H1 (cell line): ENCODE data around the gene SORCS3. TPM values are rescaled to one million over a fixed set of nuclear protein-coding genes. Genes with fewer than 3 reads are reported as not detected.

Source experiments
- CTCF ChIA-PET: fragments of 300-600 bp; sonication (Branson Sonifier 250); formaldehyde crosslinking; loops from one replicate; lab custom pipeline; 2021; ENCODE audit not compliant: partially characterized antibody; lab: Charles Lee
- POLR2A ChIA-PET: fragments of 300-600 bp; sonication (Branson Sonifier 250); formaldehyde crosslinking; loops from one replicate; lab custom pipeline; 2021; ENCODE audit warnings: inconsistent platforms; ENCODE audit not compliant: partially characterized antibody; lab: Charles Lee
- DNase-seq, 2 experiments: peaks; one replicate each; pipeline versions ENCODE4 v3.0.0 to v3.0.0-alpha.2; 2010 to 2022; ENCODE audit warnings: low spot score in 2 of 2, low read depth in 1 of 2, mixed read lengths in 1 of 2
- FAIRE-seq: peaks from 2 replicates; lab custom pipeline; 2011; peaks lifted over from hg19 to GRCh38; lab: Jason Lieb, UNC
- H2AFZ ChIP-seq: 2 replicates; pipeline ENCODE4 v1.8.1; 2012; ENCODE audit warnings: low read length, inconsistent platforms
- H2AK5ac ChIP-seq: 2 replicates; pipeline ENCODE4 v1.6.1; 2013; ENCODE audit warnings: low read depth, low read length
- H2BK120ac ChIP-seq: replicated peaks from 2 replicates; pipeline ENCODE3; 2013; ENCODE audit warnings: low read depth, low read length, inconsistent platforms
- H2BK12ac ChIP-seq: 2 replicates; pipeline ENCODE4 v1.6.1; 2013; ENCODE audit warnings: low read depth, low read length
- H2BK15ac ChIP-seq: 2 replicates; pipeline ENCODE4 v1.6.1; 2013; ENCODE audit warnings: low read length
- H2BK20ac ChIP-seq: 2 replicates; pipeline ENCODE4 v1.6.1; 2013; ENCODE audit warnings: low read length
- H2BK5ac ChIP-seq: 2 replicates; pipeline ENCODE4 v1.6.1; 2013; ENCODE audit warnings: low read depth, low read length
- H3K14ac ChIP-seq: 2 replicates; pipeline ENCODE4 v1.6.1; 2013; ENCODE audit warnings: inconsistent platforms; ENCODE audit not compliant: insufficient read length
- H3K18ac ChIP-seq: 2 replicates; pipeline ENCODE4 v1.6.1; 2013; ENCODE audit warnings: low read length; ENCODE audit errors: extremely low read depth
- H3K23ac ChIP-seq: 2 replicates; pipeline ENCODE4 v1.6.1; 2013; ENCODE audit warnings: inconsistent platforms; ENCODE audit not compliant: insufficient read length
- H3K23me2 ChIP-seq: 2 replicates; pipeline ENCODE4 v1.6.1; 2013; ENCODE audit warnings: low read depth, low read length
- H3K27ac ChIP-seq: 2 replicates; pipeline ENCODE4 v1.6.1; 2011; ENCODE audit warnings: low read depth, low read length, inconsistent platforms
- H3K27me3 ChIP-seq, 4 experiments: replicated peaks in 1 of 4; 1 replicate in 1 of 4; 2 replicates in 3 of 4; pipeline versions ENCODE4 v1.6.1 to v1.8.1; 2011 to 2013; ENCODE audit warnings: low read length in 3 of 4, mild to moderate bottlenecking in 3 of 4, inconsistent platforms in 2 of 4, mixed read lengths in 2 of 4, moderate library complexity in 1 of 4; ENCODE audit not compliant: control insufficient read depth in 3 of 4, insufficient read depth in 3 of 4; ENCODE audit errors: extremely low read depth in 1 of 4
- H3K36me3 ChIP-seq, 4 experiments: 2 replicates each; pipeline versions ENCODE4 v1.6.1 to v1.8.1; 2011 to 2013; ENCODE audit warnings: mild to moderate bottlenecking in 4 of 4, low read length in 3 of 4, moderate library complexity in 2 of 4, control low read depth in 1 of 4, inconsistent platforms in 1 of 4; ENCODE audit not compliant: insufficient read depth in 4 of 4, control insufficient read depth in 2 of 4
- H3K4ac ChIP-seq: replicated peaks from 2 replicates; pipeline ENCODE3; 2013; ENCODE audit warnings: low read length, low read depth, mixed read lengths, inconsistent platforms; ENCODE audit not compliant: insufficient read length
- H3K4me1 ChIP-seq, 4 experiments: replicated peaks in 1 of 4; 1 replicate in 1 of 4; 2 replicates in 3 of 4; pipeline versions ENCODE4 v1.6.1 to v1.8.1; 2011 to 2013; ENCODE audit warnings: low read length in 3 of 4, inconsistent platforms in 2 of 4, mixed read lengths in 1 of 4; ENCODE audit not compliant: insufficient read depth in 4 of 4, control insufficient read depth in 3 of 4
- H3K4me2 ChIP-seq, 2 experiments: 2 replicates each; pipeline versions ENCODE4 v1.6.1 to v1.8.1; 2011 to 2013; ENCODE audit warnings: low read depth in 2 of 2, low read length in 2 of 2, control low read depth in 1 of 2, inconsistent platforms in 1 of 2, mild to moderate bottlenecking in 1 of 2; ENCODE audit not compliant: insufficient read depth in 1 of 2
- H3K4me3 ChIP-seq, 4 experiments: fragments of 200-600, 300-600 bp in 1 of 4; sonication (generic), shearing (Covaris generic), sonication (Bioruptor Twin) in 1 of 4; 2 replicates each; pipeline versions ENCODE4 v1.5.1 to v1.8.1; 2011 to 2016; ENCODE audit warnings: low read length in 4 of 4, low read depth in 3 of 4, control low read depth in 2 of 4, inconsistent platforms in 2 of 4, mild to moderate bottlenecking in 2 of 4, mixed read lengths in 1 of 4, moderate library complexity in 1 of 4; ENCODE audit not compliant: insufficient read depth in 2 of 4; ENCODE audit errors: extremely low read depth in 1 of 4
- H3K56ac ChIP-seq: replicated peaks from 2 replicates; pipeline ENCODE3; 2013; ENCODE audit warnings: low read depth, mild to moderate bottlenecking, mixed read lengths, low read length, inconsistent platforms; ENCODE audit not compliant: insufficient read length
- H3K79me1 ChIP-seq: 2 replicates; pipeline ENCODE4 v1.6.1; 2013; ENCODE audit warnings: low read depth, low read length, control low read depth
- H3K79me2 ChIP-seq, 2 experiments: 2 replicates each; pipeline versions ENCODE4 v1.6.1 to v1.8.1; 2012 to 2013; ENCODE audit warnings: low read length in 2 of 2, mild to moderate bottlenecking in 2 of 2, inconsistent platforms in 1 of 2; ENCODE audit not compliant: insufficient read depth in 2 of 2, control insufficient read depth in 1 of 2
- H3K9ac ChIP-seq, 4 experiments: replicated peaks in 1 of 4; 1 replicate in 1 of 4; 2 replicates in 3 of 4; pipeline versions ENCODE4 v1.6.1 to v1.8.1; 2011 to 2013; ENCODE audit warnings: low read depth in 3 of 4, low read length in 3 of 4, control low read depth in 2 of 4, mild to moderate bottlenecking in 2 of 4, moderate library complexity in 2 of 4, inconsistent platforms in 1 of 4; ENCODE audit errors: extremely low read depth in 1 of 4
- H3K9me3 ChIP-seq, 2 experiments: 2 replicates each; pipeline versions ENCODE4 v1.6.1 to v1.8.1; 2012 to 2013; ENCODE audit warnings: mild to moderate bottlenecking in 2 of 2, moderate library complexity in 2 of 2, control low read depth in 1 of 2, inconsistent platforms in 1 of 2, low read depth in 1 of 2, low read length in 1 of 2, mixed read lengths in 1 of 2; ENCODE audit not compliant: insufficient read depth in 2 of 2
- H4K20me1 ChIP-seq, 2 experiments: replicated peaks in 1 of 2; 2 replicates each; pipeline versions ENCODE3 to v1.8.1; 2011 to 2013; ENCODE audit warnings: inconsistent platforms in 2 of 2, low read length in 2 of 2, mild to moderate bottlenecking in 1 of 2; ENCODE audit not compliant: insufficient read depth in 2 of 2, control insufficient read depth in 1 of 2
- H4K5ac ChIP-seq: 2 replicates; pipeline ENCODE4 v1.6.1; 2013; ENCODE audit warnings: low read length, low read depth, mixed read lengths, inconsistent platforms; ENCODE audit not compliant: insufficient read length
- H4K8ac ChIP-seq: 2 replicates; pipeline ENCODE4 v1.8.0; 2013; ENCODE audit warnings: mild to moderate bottlenecking, moderate library complexity, low read length, inconsistent platforms; ENCODE audit not compliant: insufficient read depth; ENCODE audit errors: extremely low read depth
- H4K91ac ChIP-seq: replicated peaks from 2 replicates; pipeline ENCODE3; 2013; ENCODE audit warnings: low read length, mixed read lengths, inconsistent platforms; ENCODE audit not compliant: insufficient read length
- BACH1 ChIP-seq: IDR thresholded peaks from 2 replicates; pipeline ENCODE4 v1.6.1; 2012; ENCODE audit warnings: low read length, improper control_type of control experiment
- CHD2 ChIP-seq: IDR thresholded peaks from 2 replicates; pipeline ENCODE4 v1.6.1; 2012; ENCODE audit warnings: low read length, improper control_type of control experiment
- GTF2F1 ChIP-seq: IDR thresholded peaks from 2 replicates; pipeline ENCODE4 v1.6.1; 2012; ENCODE audit warnings: low read depth, low read length, improper control_type of control experiment, borderline replicate concordance
- HDAC2 ChIP-seq, 2 experiments: fragments of 300-600 bp in 1 of 2; sonication (generic) in 1 of 2; IDR thresholded peaks; 2 replicates each; pipeline ENCODE4 v1.6.1; 2011 to 2012; ENCODE audit warnings: low read depth in 2 of 2, low read length in 2 of 2, mild to moderate bottlenecking in 2 of 2, moderate library complexity in 2 of 2, borderline replicate concordance in 1 of 2, inconsistent platforms in 1 of 2
- HDAC6 ChIP-seq: IDR thresholded peaks from one replicate; pipeline ENCODE4 v1.7.1; 2012; ENCODE audit warnings: low read depth, mild to moderate bottlenecking, inconsistent platforms, low read length, moderate library complexity
- JUN ChIP-seq: IDR thresholded peaks from 2 replicates; pipeline ENCODE4 v1.6.1; 2011; ENCODE audit warnings: low read depth, mild to moderate bottlenecking, improper control_type of control experiment, low read length
- PHF8 ChIP-seq: fragments of 200-600 bp; sonication (generic); conservative IDR thresholded peaks from 2 replicates; pipeline ENCODE4 v1.7.1; 2012; ENCODE audit warnings: low read depth, mild to moderate bottlenecking, inconsistent platforms, low read length, moderate library complexity
- POLR2A ChIP-seq, 2 experiments: IDR thresholded peaks; 1 replicate in 1 of 2; 2 replicates in 1 of 2; pipeline ENCODE4 v1.6.1; 2011; ENCODE audit warnings: low read depth in 2 of 2, low read length in 2 of 2, mild to moderate bottlenecking in 2 of 2; ENCODE audit errors: control extremely low read depth in 1 of 2
- POLR2AphosphoS5 ChIP-seq: IDR thresholded peaks from 2 replicates; pipeline ENCODE4 v1.6.1; 2011; ENCODE audit warnings: low read depth, low read length
- RAD21 ChIP-seq, 2 experiments: IDR thresholded peaks in 1 of 2; conservative IDR thresholded peaks in 1 of 2; 2 replicates each; pipeline ENCODE4 v1.6.1; 2011; ENCODE audit warnings: low read depth in 2 of 2, low read length in 2 of 2, improper control_type of control experiment in 1 of 2, inconsistent platforms in 1 of 2, mild to moderate bottlenecking in 1 of 2, moderate library complexity in 1 of 2
- SIN3A ChIP-seq, 2 experiments: IDR thresholded peaks in 1 of 2; conservative IDR thresholded peaks in 1 of 2; 2 replicates each; pipeline ENCODE4 v1.6.1; 2011 to 2012; ENCODE audit warnings: low read length in 2 of 2, improper control_type of control experiment in 1 of 2, low read depth in 1 of 2, mild to moderate bottlenecking in 1 of 2
- SP2 ChIP-seq: IDR thresholded peaks from 2 replicates; pipeline ENCODE4 v1.6.1; 2012; ENCODE audit warnings: mild to moderate bottlenecking, low read length, inconsistent platforms
- WGBS, 2 experiments: shearing (Covaris generic) in 1 of 2; methylation state at CpG; one replicate each; pipeline versions ENCODE4 v1.1.6 to v1.1.7; 2013 to 2015; ENCODE audit warnings: low lambda C conversion rate in 2 of 2, mixed read lengths in 2 of 2, inconsistent platforms in 1 of 2, low coverage in 1 of 2, missing lambda C conversion rate in 1 of 2; ENCODE audit not compliant: insufficient replicate concordance in 2 of 2, insufficient coverage in 1 of 2, insufficient read length in 1 of 2; ENCODE audit errors: extremely low coverage in 1 of 2, missing lambda C conversion rate in 1 of 2; 5-methylcytosine and 5-hydroxymethylcytosine counted together
- polyA plus RNA-seq, 7 experiments: library from polyadenylated mRNA; depleted of rRNA in 3 of 7; stranded (reverse) in 5 of 7; unstranded in 2 of 7; fragments of >200 nt in 5 of 7; fragments of 200-250 nt in 2 of 7; gene quantifications; 1 replicate in 5 of 7; 2 replicates in 1 of 7; 4 replicates in 1 of 7; pipeline versions ENCODE4 v1.2.1 to v1.2.3, GENCODE V29; 2011 to 2013; ENCODE audit warnings: missing spikeins in 2 of 7, mixed read lengths in 2 of 7
- total RNA-seq: library from RNA; stranded (reverse); fragmentation: NEBNext Ultra II Directional; extraction: Animal tissue kit (Norgen Biotek cat#: 25700); gene quantifications from 2 replicates; pipeline ENCODE4 v1.2.1, GENCODE V29; 2021
- TF ChIP-seq, protein P1 (sequence below): IDR thresholded peaks from 2 replicates; pipeline ENCODE4 v1.6.1; 2012; ENCODE audit warnings: low read length, inconsistent platforms

The SORCS3 gene
- total and polyA plus RNA-seq, 2 of the 8 experiments (the other 6 are each of a cell fraction or from before 2014, with no cell fraction given): 0.26 to 0.88 TPM

DNA sequence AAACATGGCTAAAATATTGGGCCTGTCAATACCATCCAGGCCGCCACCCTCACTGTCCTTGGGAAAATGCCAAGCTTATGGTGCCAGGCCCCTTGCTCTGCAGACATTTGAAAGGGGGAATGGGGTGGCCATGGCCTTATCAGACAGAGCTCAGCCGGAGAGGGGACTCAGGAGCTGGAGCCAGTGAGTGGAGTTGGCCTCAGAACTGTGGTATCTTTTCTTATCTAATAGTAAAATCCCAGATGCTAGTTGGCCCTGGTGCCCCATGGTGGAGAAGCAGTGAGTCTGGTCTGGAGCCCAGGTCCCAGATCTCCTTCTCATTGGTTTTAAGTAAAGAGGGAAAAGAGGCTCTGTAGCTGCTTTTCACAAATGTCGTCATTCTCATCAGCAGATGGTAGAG is 49.6 kb upstream of the SORCS3 start:
- no peak overlapping the region for H4K5ac ChIP-seq
- no peaks in the 10 kb centered on the region for H3K36me3 ChIP-seq
- no peaks in the 10 kb centered on the region for H3K79me2 ChIP-seq
- no peak overlapping the region for H3K56ac ChIP-seq
- H3K23ac ChIP-seq: no peak overlapping the region
- no peak overlapping the region for H2AK5ac ChIP-seq
- no peak overlapping the region for H2BK15ac ChIP-seq
- no peak overlapping the region for H3K4ac ChIP-seq
- H3K14ac ChIP-seq: no peak overlapping the region
- H3K18ac ChIP-seq: no peak overlapping the region
- no peaks in the 10 kb centered on the region for H3K79me1 ChIP-seq
- no peak for FAIRE-seq
- no peak overlapping the region for H2BK20ac ChIP-seq
- no peak overlapping the region for H2BK12ac ChIP-seq
- no peak overlapping the region for H2BK5ac ChIP-seq
- no peak overlapping the region for H4K91ac ChIP-seq
- H3K4me2 ChIP-seq: no peak overlapping the region
- H4K8ac ChIP-seq: no peak overlapping the region
- no peak overlapping the region for H3K4me3 ChIP-seq
- H3K27me3 ChIP-seq: no peaks in the 10 kb centered on the region
- no peak for DNase-seq
- H2BK120ac ChIP-seq: no peak overlapping the region
- no peak overlapping the region for H3K9ac ChIP-seq
- POLR2A ChIA-PET: no interaction called here
- CTCF ChIA-PET: interaction anchor here (1.3 to 7.9 kb wide), 4 partner anchors 12 to 185 kb away, joined by 3 to 50 read pairs (median 26); no protein-coding TSS in a partner anchor
- WGBS, 2 experiments: 84% methylated on average over 3 of the region's 3 CpGs; no CpG with 5 or more reads in 1 of the 2 experiments
- H3K4me1 ChIP-seq: peaks cover 0 to 3% (median 0%) of the 10 kb centered on the region in 4 experiments; a peak in 3 of 7 replicates
- no peaks in the 10 kb centered on the region for H3K9me3 ChIP-seq
- no peaks in the 10 kb centered on the region for H4K20me1 ChIP-seq
- no peak overlapping the region for H2AFZ ChIP-seq
- no peaks in the 10 kb centered on the region for H3K23me2 ChIP-seq
- no peak overlapping the region for H3K27ac ChIP-seq
- no peak for TF ChIP-seq POLR2A (IDR thresholded peaks at IDR 0.05; ENCODE audit: control extremely low read depth in 1 of 2, low read depth in 2 of 2, low read length in 2 of 2)
- TF ChIP-seq RAD21 (IDR thresholded peaks at IDR 0.05 in 1 of 2, conservative IDR thresholded peaks at IDR 0.05 in 1 of 2; ENCODE audit: low read depth in 2 of 2, low read length in 2 of 2): no peak
- TF ChIP-seq, protein P1, sequence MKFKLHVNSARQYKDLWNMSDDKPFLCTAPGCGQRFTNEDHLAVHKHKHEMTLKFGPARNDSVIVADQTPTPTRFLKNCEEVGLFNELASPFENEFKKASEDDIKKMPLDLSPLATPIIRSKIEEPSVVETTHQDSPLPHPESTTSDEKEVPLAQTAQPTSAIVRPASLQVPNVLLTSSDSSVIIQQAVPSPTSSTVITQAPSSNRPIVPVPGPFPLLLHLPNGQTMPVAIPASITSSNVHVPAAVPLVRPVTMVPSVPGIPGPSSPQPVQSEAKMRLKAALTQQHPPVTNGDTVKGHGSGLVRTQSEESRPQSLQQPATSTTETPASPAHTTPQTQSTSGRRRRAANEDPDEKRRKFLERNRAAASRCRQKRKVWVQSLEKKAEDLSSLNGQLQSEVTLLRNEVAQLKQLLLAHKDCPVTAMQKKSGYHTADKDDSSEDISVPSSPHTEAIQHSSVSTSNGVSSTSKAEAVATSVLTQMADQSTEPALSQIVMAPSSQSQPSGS: no peak
- no peak for TF ChIP-seq GTF2F1
- no peak for TF ChIP-seq JUN
- TF ChIP-seq SP2: no peak
- no peak for TF ChIP-seq CHD2
- TF ChIP-seq HDAC2 (IDR thresholded peaks at IDR 0.05; ENCODE audit: borderline replicate concordance in 1 of 2, low read depth in 2 of 2, low read length in 2 of 2): no peak
- TF ChIP-seq BACH1: no peak
- no peak for TF ChIP-seq SIN3A (conservative IDR thresholded peaks at IDR 0.05 in 1 of 2, IDR thresholded peaks at IDR 0.05 in 1 of 2; ENCODE audit: low read depth in 1 of 2, low read length in 2 of 2)
- TF ChIP-seq PHF8: no peak
- TF ChIP-seq HDAC6: no peak
- TF ChIP-seq POLR2AphosphoS5: no peak
